Stomach (tissue), 4 donors: ENCODE measurements around the gene RPUSD3.

Experiments
- EP300 ChIP-seq: sonication (generic); formaldehyde crosslinking; IDR thresholded peaks from one replicate; pipeline ENCODE4 v1.6.1; 2017; ENCODE audit warnings: antibody characterized with exemption
- POLR2A ChIP-seq, 4 donors: fragments of 450-650 bp; IDR thresholded peaks; one replicate each; pipeline ENCODE4 v1.6.1; 2016; ENCODE audit warnings: antibody characterized with exemption in 4 of 4, control low read depth in 2 of 4, mild to moderate bottlenecking in 1 of 4, moderate library complexity in 1 of 4
- TF ChIP-seq, protein P1 (sequence below), 7 experiments: fragments of 450-650 bp in 4 of 7; fragments of 200-600 bp in 3 of 7; sonication (generic) in 3 of 7; IDR thresholded peaks; one replicate each; pipeline ENCODE4 v1.5.1; 2016 to 2019; ENCODE audit warnings: antibody characterized with exemption in 7 of 7, control low read depth in 2 of 7, mild to moderate bottlenecking in 1 of 7

DNA sequence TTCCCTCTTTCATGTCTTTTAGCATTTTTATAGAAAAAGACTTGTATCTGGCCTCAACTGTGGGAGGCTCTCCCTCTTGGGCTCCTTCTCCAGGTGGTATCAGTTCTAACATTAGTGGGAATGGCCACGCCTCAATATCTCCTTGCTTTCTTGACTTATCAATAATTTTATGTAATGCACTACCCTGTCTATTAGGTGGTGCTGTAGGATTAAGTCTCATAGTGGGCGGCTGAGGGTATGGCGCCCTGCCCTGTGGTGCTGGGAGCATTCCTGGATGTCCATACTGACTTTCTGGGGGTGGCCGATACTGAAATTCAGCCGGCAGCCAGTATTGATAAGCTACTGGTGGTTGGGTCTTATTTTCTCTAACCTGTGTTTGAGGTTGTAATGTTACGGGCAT, 8.7 kb upstream of the RPUSD3 start:
- TF ChIP-seq, protein P1, sequence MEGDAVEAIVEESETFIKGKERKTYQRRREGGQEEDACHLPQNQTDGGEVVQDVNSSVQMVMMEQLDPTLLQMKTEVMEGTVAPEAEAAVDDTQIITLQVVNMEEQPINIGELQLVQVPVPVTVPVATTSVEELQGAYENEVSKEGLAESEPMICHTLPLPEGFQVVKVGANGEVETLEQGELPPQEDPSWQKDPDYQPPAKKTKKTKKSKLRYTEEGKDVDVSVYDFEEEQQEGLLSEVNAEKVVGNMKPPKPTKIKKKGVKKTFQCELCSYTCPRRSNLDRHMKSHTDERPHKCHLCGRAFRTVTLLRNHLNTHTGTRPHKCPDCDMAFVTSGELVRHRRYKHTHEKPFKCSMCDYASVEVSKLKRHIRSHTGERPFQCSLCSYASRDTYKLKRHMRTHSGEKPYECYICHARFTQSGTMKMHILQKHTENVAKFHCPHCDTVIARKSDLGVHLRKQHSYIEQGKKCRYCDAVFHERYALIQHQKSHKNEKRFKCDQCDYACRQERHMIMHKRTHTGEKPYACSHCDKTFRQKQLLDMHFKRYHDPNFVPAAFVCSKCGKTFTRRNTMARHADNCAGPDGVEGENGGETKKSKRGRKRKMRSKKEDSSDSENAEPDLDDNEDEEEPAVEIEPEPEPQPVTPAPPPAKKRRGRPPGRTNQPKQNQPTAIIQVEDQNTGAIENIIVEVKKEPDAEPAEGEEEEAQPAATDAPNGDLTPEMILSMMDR (IDR thresholded peaks at IDR 0.05), result no peak
- TF ChIP-seq POLR2A (IDR thresholded peaks at IDR 0.05) (no peak), EP300 (no peak)
